Coronary artery (tissue), 2 donors: ENCODE measurements around the gene OR2Z1.

Experiments used
- DNase-seq: peaks from one replicate; pipeline ENCODE4 v3.0.0-alpha.2; 2017; ENCODE audit warnings: low spot score
- H3K27ac ChIP-seq, 2 donors: fragments of 200-600 bp; sonication (generic); one replicate each; pipeline ENCODE4 v1.5.1; 2016 to 2019
- H3K4me3 ChIP-seq: fragments of 200-600 bp; sonication (generic); 2 replicates; pipeline ENCODE4 v1.5.1; 2016; ENCODE audit warnings: mild to moderate bottlenecking, moderate library complexity
- TF ChIP-seq, protein P1 (sequence below): fragments of 200-600 bp; sonication (generic); IDR thresholded peaks from one replicate; pipeline ENCODE4 v1.5.1; 2019; ENCODE audit warnings: antibody characterized with exemption

OR2Z1 gene

DNA sequence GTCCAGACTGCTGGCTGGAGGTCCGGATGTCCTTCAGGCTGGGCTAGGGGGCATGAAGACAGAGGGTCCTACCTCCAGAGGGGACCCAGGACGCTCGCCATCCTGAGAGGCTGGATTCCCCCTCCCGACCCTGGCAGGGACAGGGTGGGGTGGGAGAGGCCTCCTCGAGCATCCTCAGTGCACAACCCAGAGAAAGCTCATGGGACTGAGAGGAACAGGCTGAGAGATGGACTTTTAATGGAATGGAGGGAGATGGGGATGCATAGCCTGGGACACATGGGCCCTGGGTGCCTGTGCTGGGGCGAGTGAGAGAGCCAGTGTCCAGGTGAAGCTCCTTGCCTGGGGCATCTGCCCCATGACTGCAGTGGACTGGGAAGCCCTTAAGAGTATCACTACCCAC, 25.9 kb upstream of the OR2Z1 start:
- Histone ChIP-seq H3K27ac (no peak overlapping the region), H3K4me3 (no peak overlapping the region)
- DNase-seq = no peak
- TF ChIP-seq, protein P1, sequence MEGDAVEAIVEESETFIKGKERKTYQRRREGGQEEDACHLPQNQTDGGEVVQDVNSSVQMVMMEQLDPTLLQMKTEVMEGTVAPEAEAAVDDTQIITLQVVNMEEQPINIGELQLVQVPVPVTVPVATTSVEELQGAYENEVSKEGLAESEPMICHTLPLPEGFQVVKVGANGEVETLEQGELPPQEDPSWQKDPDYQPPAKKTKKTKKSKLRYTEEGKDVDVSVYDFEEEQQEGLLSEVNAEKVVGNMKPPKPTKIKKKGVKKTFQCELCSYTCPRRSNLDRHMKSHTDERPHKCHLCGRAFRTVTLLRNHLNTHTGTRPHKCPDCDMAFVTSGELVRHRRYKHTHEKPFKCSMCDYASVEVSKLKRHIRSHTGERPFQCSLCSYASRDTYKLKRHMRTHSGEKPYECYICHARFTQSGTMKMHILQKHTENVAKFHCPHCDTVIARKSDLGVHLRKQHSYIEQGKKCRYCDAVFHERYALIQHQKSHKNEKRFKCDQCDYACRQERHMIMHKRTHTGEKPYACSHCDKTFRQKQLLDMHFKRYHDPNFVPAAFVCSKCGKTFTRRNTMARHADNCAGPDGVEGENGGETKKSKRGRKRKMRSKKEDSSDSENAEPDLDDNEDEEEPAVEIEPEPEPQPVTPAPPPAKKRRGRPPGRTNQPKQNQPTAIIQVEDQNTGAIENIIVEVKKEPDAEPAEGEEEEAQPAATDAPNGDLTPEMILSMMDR = no peak

DNA sequence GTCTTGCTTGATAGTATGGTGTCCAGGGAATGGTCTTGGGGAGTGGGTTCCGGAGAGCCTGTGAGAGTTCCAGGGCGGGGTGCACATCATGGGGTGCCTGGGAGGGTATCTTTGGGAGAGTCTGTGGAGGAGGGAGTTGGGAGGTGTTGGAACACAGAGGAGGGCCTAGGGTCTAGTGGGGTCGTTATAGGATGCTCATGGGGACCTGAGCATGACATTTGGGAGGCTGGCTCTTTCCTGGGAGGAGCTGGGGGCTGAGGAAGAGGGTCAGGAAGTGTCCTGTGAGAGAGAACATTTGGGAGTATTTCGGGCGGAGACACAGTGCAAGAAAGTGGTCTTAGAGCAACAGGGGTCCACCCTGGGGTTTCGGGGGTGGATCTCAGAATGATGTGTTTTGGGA, 25.5 kb upstream of the OR2Z1 start:
- H3K27ac ChIP-seq = no peak overlapping the region
- no peak for DNase-seq
- TF ChIP-seq, protein P1 = no peak

GRCh38 chr19:8696993-8697392, 24.4 kb upstream of the OR2Z1 start:
- TF ChIP-seq, protein P1 = no peak
- Histone ChIP-seq H3K4me3 (no peak overlapping the region), H3K27ac (no peak overlapping the region)
- no peak for DNase-seq

More for the DNA sequence above, 25.5 kb upstream of the OR2Z1 start:
- H3K4me3 ChIP-seq = no peak overlapping the region

- DNase-seq = no peak
- TF ChIP-seq, protein P1 = no peak
- no peak overlapping the region for H3K27ac ChIP-seq
- H3K4me3 ChIP-seq = no peak overlapping the region
Measured at GRCh38 chr19:8697671-8698432, 23.6 kb upstream of the OR2Z1 start.

DNA sequence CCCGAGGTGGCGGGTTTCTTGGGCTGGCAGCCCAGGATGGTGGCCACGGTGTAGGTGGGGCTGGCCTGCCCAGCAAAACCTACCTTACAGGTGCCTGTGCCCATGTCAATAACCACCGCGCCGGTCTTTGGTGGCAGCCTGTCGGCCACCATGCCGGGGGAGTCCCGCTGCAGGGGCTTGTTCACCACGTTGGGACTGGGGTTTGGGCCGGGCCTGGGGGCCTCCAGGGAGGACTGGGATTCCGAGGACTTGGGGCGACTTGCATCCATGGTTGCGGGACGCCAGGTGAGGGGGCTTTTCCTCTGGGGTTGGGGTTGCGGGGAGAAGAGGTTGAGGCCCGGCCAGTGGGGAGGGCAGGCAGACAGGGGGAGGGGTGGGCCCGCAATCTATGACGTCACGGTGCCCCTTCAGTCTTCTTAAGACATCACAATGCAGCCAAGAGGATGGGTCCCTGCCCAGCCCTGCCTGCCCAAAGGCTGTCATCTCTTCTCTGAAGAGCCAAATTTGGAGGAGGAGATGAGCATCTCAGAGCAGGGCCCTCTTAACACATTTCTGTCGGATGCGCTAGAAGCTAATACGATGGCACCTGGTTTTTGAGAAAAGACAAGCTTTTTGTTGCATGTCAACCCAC, 22.9 kb upstream of the OR2Z1 start, which contains the start of gene ACTL9:
Gene ACTL9 (minus strand): TSS at position 363 of the 631 bp plus-strand sequence. CDS start 94 bp downstream, at position 269.
- no peak for DNase-seq
- Histone ChIP-seq H3K27ac (no peak within 1 kb of the TSS), H3K4me3 (no peak within 1 kb of the TSS)
- TF ChIP-seq, protein P1 = no peak

DNA sequence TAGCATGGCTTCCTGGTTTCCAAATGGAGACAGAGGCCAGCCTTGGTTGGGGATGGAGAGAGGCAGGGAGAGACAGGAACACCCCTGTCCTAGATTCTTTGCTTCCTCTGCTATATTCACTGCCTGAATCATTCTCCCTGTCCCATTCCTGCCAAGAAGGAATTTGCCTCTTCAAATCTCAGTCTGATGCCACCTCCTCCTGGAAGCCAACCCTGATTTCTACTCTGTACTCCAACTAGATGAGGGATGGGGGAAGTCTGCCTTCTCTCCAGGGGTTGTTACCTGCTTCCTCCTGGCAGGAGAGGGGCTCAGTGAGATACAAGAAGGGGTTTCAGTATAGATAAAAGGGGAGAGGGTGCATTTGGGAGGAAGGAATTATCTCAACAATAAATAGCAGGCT, 21.5 kb upstream of the OR2Z1 start:
- no peak for DNase-seq
- Histone ChIP-seq H3K27ac (no peak overlapping the region), H3K4me3 (no peak overlapping the region)
- TF ChIP-seq, protein P1 = no peak

GRCh38 chr19:8700956-8701355, 20.5 kb upstream of the OR2Z1 start:
- TF ChIP-seq, protein P1 = no peak
- DNase-seq = no peak
- no peak overlapping the region for H3K27ac ChIP-seq
- no peak overlapping the region for H3K4me3 ChIP-seq
